HCT116 (cell line): ENCODE measurements around the gene SF3A2. TPM values are rescaled to one million over a fixed set of nuclear protein-coding genes. Genes with fewer than 3 reads are reported as not detected.

ENCODE experiments used
- ATAC-seq: fragments of 200-7000 bp; cut with Tn5 transposase; 2 replicates; pipeline ENCODE4 v1.9.1; 2020; ENCODE audit warnings: mild to moderate bottlenecking, moderate library complexity
- BruUV-seq: library from RNA; stranded (reverse); fragments of 400-500 nt; replicated peaks from 2 replicates; lab custom pipeline; 2021; lab: Mats Ljungman, UMichigan
- CTCF ChIA-PET: fragments of 300-600 bp; sonication (Branson Sonifier 250); formaldehyde crosslinking; loops from one replicate; lab custom pipeline; 2021; ENCODE audit warnings: antibody characterized with exemption; lab: Charles Lee
- POLR2A ChIA-PET: fragments of 300-600, 350-600 bp; sonication (Branson Sonifier 250); formaldehyde crosslinking; loops from one replicate; lab custom pipeline; 2021; ENCODE audit warnings: antibody characterized with exemption; lab: Charles Lee
- RAD21 ChIA-PET, 2 experiments: fragments of 300-600 bp; sonication (Branson Sonifier 250); formaldehyde crosslinking; loops; one replicate each; lab custom pipeline; 2023; ENCODE audit warnings: low total read pairs in 2 of 2; ENCODE audit not compliant: uncharacterized antibody in 2 of 2, unreplicated experiment in 2 of 2, low non-redundant PET in 1 of 2; lab: Charles Lee
- DNase-seq: peaks from one replicate; pipeline ENCODE4 v3.0.0-alpha.2; 2010; ENCODE audit warnings: low read depth, low spot score
- H2AFZ ChIP-seq: fragments of 200-600 bp; shearing (Covaris generic), sonication (generic); 2 replicates; pipeline ENCODE4 v1.6.1; 2017; ENCODE audit warnings: low read depth, mixed run types, mixed read lengths, antibody characterized with exemption, low read length; ENCODE audit not compliant: poor library complexity, severe bottlenecking
- H3K27ac ChIP-seq: 2 replicates; pipeline ENCODE4 v1.5.1; 2012; ENCODE audit warnings: low read depth, low read length
- H3K27me3 ChIP-seq: fragments of 200-600 bp; sonication (generic); 2 replicates; pipeline ENCODE4 v1.6.1; 2016; ENCODE audit warnings: mixed run types, low read length, mixed read lengths; ENCODE audit not compliant: insufficient read depth
- H3K36me3 ChIP-seq, 2 experiments: fragments of 200-500 bp in 1 of 2; fragments of 200-600 bp in 1 of 2; sonication (Bioruptor generic) in 1 of 2; sonication (generic) in 1 of 2; 2 replicates each; pipeline versions ENCODE4 v1.5.1 to v1.6.1; 2014 to 2016; ENCODE audit warnings: low read length in 2 of 2, inconsistent platforms in 1 of 2, mixed read lengths in 1 of 2, mixed run types in 1 of 2; ENCODE audit not compliant: insufficient read depth in 2 of 2, control insufficient read depth in 1 of 2
- H3K4me1 ChIP-seq, 2 experiments: fragments of 200-600 bp in 1 of 2; sonication (generic) in 1 of 2; 2 replicates each; pipeline versions ENCODE4 v1.5.1 to v1.6.1; 2012 to 2017; ENCODE audit warnings: low read length in 2 of 2, inconsistent platforms in 1 of 2, mild to moderate bottlenecking in 1 of 2, mixed read lengths in 1 of 2, mixed run types in 1 of 2, moderate library complexity in 1 of 2; ENCODE audit not compliant: insufficient read depth in 2 of 2, control insufficient read depth in 1 of 2
- H3K4me2 ChIP-seq: fragments of 200-600 bp; sonication (generic); 2 replicates; pipeline ENCODE4 v1.6.1; 2017; ENCODE audit warnings: mixed run types, low read length, mixed read lengths
- H3K4me3 ChIP-seq, 2 experiments: fragments of 200-600 bp in 1 of 2; sonication (generic) in 1 of 2; replicated peaks in 1 of 2; 2 replicates each; pipeline ENCODE4 v1.5.1; 2011 to 2016; ENCODE audit warnings: low read length in 2 of 2, control low read depth in 1 of 2, low read depth in 1 of 2, mild to moderate bottlenecking in 1 of 2, mixed read lengths in 1 of 2, mixed run types in 1 of 2
- H3K79me2 ChIP-seq: fragments of 200-600 bp; sonication (generic); 2 replicates; pipeline ENCODE4 v1.6.1; 2017; ENCODE audit warnings: mild to moderate bottlenecking, mixed run types, low read length, moderate library complexity, mixed read lengths; ENCODE audit not compliant: insufficient read depth
- H3K9ac ChIP-seq: fragments of 200-600 bp; sonication (generic); 2 replicates; pipeline ENCODE4 v1.6.1; 2016; ENCODE audit warnings: low read length, mixed read lengths
- H3K9me2 ChIP-seq: fragments of 200-600 bp; sonication (generic), shearing (Covaris generic); 2 replicates; pipeline ENCODE4 v1.6.1; 2017; ENCODE audit warnings: mixed run types, mild to moderate bottlenecking, moderate library complexity; ENCODE audit not compliant: insufficient read depth
- H3K9me3 ChIP-seq, 2 experiments: fragments of 200-500 bp in 1 of 2; fragments of 200-600 bp in 1 of 2; sonication (Bioruptor generic) in 1 of 2; sonication (generic) in 1 of 2; 2 replicates each; pipeline ENCODE4 v1.6.1; 2014 to 2017; ENCODE audit warnings: low read length in 2 of 2, mixed read lengths in 2 of 2, inconsistent platforms in 1 of 2, low read depth in 1 of 2, mild to moderate bottlenecking in 1 of 2, mixed run types in 1 of 2, moderate library complexity in 1 of 2; ENCODE audit not compliant: control insufficient read depth in 1 of 2, insufficient read depth in 1 of 2
- H4K20me1 ChIP-seq: fragments of 200-600 bp; sonication (generic), shearing (Covaris generic); 2 replicates; pipeline ENCODE4 v1.6.1; 2017; ENCODE audit warnings: mixed run types, mild to moderate bottlenecking, moderate library complexity; ENCODE audit not compliant: insufficient read depth
- ELF1 ChIP-seq: IDR thresholded peaks from 2 replicates; pipeline ENCODE4 v1.6.1; 2012; ENCODE audit warnings: low read depth, borderline replicate concordance
- EZH2 ChIP-seq: fragments of 200-600 bp; sonication (generic); IDR thresholded peaks from 2 replicates; pipeline ENCODE4 v1.6.1; 2017; ENCODE audit warnings: antibody characterized with exemption, mixed run types
- FOSL1 ChIP-seq: IDR thresholded peaks from 2 replicates; pipeline ENCODE4 v1.6.1; 2012; ENCODE audit warnings: low read depth
- REST ChIP-seq: IDR thresholded peaks from 2 replicates; pipeline ENCODE4 v1.6.1; 2012; ENCODE audit warnings: low read depth
- SIN3A ChIP-seq: IDR thresholded peaks from 2 replicates; pipeline ENCODE4 v1.6.1; 2012; ENCODE audit warnings: low read depth
- SP1 ChIP-seq: IDR thresholded peaks from 2 replicates; pipeline ENCODE4 v1.6.1; 2012; ENCODE audit warnings: low read depth
- SRF ChIP-seq: IDR thresholded peaks from 2 replicates; pipeline ENCODE4 v1.6.1; 2012; ENCODE audit warnings: low read depth
- YY1 ChIP-seq: IDR thresholded peaks from 2 replicates; pipeline ENCODE4 v1.6.1; 2011; ENCODE audit warnings: low read length, low read depth, moderate library complexity, mild to moderate bottlenecking; ENCODE audit not compliant: insufficient replicate concordance; ENCODE audit errors: extremely low read depth
- intact Hi-C: fragments of 100-400 bp; cut with micrococcal nuclease; formaldehyde crosslinking; loops from 2 replicates; pipeline ENCODE4 v1.10.0; 2022
- total RNA-seq: library from RNA; stranded (reverse); gene quantifications from one replicate; pipeline ENCODE4 v1.2.1, GENCODE V29; 2021; ENCODE audit not compliant: unreplicated experiment
- TF ChIP-seq, protein P1 (sequence below): IDR thresholded peaks from 2 replicates; pipeline ENCODE4 v1.6.1; 2011; ENCODE audit warnings: mild to moderate bottlenecking, low read length, moderate library complexity; ENCODE audit not compliant: insufficient replicate concordance; ENCODE audit errors: extremely low read depth
- TF ChIP-seq, protein P2 (sequence below), 3 experiments: fragments of 200-600 bp in 1 of 3; sonication (generic) in 1 of 3; IDR thresholded peaks in 2 of 3; conservative IDR thresholded peaks in 1 of 3; 2 replicates each; pipeline ENCODE4 v1.5.1; 2012 to 2017; ENCODE audit warnings: low read depth in 2 of 3, low read length in 2 of 3, antibody characterized with exemption in 1 of 3, borderline replicate concordance in 1 of 3, control low read depth in 1 of 3, mild to moderate bottlenecking in 1 of 3, mixed read lengths in 1 of 3, mixed run types in 1 of 3, moderate library complexity in 1 of 3; ENCODE audit not compliant: insufficient read depth in 1 of 3

SF3A2 gene
- total RNA-seq, 1 experiment from 2014 or later = 166 TPM

- peaks cover 21% of the 10 kb centered on the region for H3K79me2 ChIP-seq
- no peak within 1 kb of the TSS for H3K9ac ChIP-seq
- H2AFZ ChIP-seq = no peak within 1 kb of the TSS
- no peak within 1 kb of the TSS; the same call in 1 of the 2 replicates for H3K27ac ChIP-seq
- H3K36me3 ChIP-seq = peaks cover 27 to 35% of the 10 kb centered on the region in 2 experiments
- H3K4me1 ChIP-seq = 0 out of 4 replicates have a peak, but pooled peaks cover 0 to 4% of the 10 kb centered on the region in 2 experiments
- ChIA-PET RAD21 (no interaction called here), POLR2A (no interaction called here), CTCF (interaction anchor here (1.2 kb wide), 1 partner anchor 13 kb away, joined by 3 read pairs; no protein-coding TSS in a partner anchor)
- BruUV-seq = no TSS peak
- DNase-seq (no peak), ATAC-seq (peak; percentile 12; the same call in 1 of the 2 replicates)
- H3K9me2 ChIP-seq = no peaks in the 10 kb centered on the region
- H3K4me3 ChIP-seq = no peak within 1 kb of the TSS
- H3K9me3 ChIP-seq = no peaks in the 10 kb centered on the region
- intact Hi-C loops = no loop called here
- no peaks in the 10 kb centered on the region for H3K27me3 ChIP-seq
- TF ChIP-seq YY1 = no peak
- no peak for TF ChIP-seq REST
- TF ChIP-seq ELF1 = no peak
- no peak for TF ChIP-seq SP1
- TF ChIP-seq EZH2 = no peak
- no peak for TF ChIP-seq FOSL1
- TF ChIP-seq SRF = no peak
- TF ChIP-seq, protein P1, sequence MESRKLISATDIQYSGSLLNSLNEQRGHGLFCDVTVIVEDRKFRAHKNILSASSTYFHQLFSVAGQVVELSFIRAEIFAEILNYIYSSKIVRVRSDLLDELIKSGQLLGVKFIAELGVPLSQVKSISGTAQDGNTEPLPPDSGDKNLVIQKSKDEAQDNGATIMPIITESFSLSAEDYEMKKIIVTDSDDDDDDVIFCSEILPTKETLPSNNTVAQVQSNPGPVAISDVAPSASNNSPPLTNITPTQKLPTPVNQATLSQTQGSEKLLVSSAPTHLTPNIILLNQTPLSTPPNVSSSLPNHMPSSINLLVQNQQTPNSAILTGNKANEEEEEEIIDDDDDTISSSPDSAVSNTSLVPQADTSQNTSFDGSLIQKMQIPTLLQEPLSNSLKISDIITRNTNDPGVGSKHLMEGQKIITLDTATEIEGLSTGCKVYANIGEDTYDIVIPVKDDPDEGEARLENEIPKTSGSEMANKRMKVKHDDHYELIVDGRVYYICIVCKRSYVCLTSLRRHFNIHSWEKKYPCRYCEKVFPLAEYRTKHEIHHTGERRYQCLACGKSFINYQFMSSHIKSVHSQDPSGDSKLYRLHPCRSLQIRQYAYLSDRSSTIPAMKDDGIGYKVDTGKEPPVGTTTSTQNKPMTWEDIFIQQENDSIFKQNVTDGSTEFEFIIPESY = no peak
- TF ChIP-seq, protein P2, sequence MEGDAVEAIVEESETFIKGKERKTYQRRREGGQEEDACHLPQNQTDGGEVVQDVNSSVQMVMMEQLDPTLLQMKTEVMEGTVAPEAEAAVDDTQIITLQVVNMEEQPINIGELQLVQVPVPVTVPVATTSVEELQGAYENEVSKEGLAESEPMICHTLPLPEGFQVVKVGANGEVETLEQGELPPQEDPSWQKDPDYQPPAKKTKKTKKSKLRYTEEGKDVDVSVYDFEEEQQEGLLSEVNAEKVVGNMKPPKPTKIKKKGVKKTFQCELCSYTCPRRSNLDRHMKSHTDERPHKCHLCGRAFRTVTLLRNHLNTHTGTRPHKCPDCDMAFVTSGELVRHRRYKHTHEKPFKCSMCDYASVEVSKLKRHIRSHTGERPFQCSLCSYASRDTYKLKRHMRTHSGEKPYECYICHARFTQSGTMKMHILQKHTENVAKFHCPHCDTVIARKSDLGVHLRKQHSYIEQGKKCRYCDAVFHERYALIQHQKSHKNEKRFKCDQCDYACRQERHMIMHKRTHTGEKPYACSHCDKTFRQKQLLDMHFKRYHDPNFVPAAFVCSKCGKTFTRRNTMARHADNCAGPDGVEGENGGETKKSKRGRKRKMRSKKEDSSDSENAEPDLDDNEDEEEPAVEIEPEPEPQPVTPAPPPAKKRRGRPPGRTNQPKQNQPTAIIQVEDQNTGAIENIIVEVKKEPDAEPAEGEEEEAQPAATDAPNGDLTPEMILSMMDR (IDR thresholded peaks at IDR 0.05 in 2 of 3, conservative IDR thresholded peaks at IDR 0.05 in 1 of 3; ENCODE audit: borderline replicate concordance in 1 of 3, insufficient read depth in 1 of 3, low read depth in 2 of 3, low read length in 2 of 3) = no peak
- no peak for TF ChIP-seq SIN3A
- H4K20me1 ChIP-seq = no peaks in the 10 kb centered on the region
- no peak within 1 kb of the TSS for H3K4me2 ChIP-seq
Observed at GRCh38 chr19:2249010-2249866, 12.6 kb downstream of the SF3A2 start, which contains the start of gene AMH. TSS of gene AMH (plus strand) at chr19:2249323. CDS start at chr19:2249333, 10 bp downstream.
